ENCODE results near the gene EPHB1.

- no peak for TF ChIP-seq CTCF (conservative IDR thresholded peaks at IDR 0.05)
- TF ChIP-seq ZFX (IDR thresholded peaks at IDR 0.05), result no peak
These were observed 360.7 kb downstream of the EPHB1 start for GRCh38 chr3:135155791-135156190.

All from C4-2B (cell line).